OCI-M2 (cell line): ENCODE data around the gene ANP32A.
"Not testable (repeated sequence)": the region's sequence is repeated elsewhere in the genome, so short reads cannot be mapped to it uniquely, and the experiment has no call there.

ENCODE experiments used
- DNase-seq: peaks from one replicate; lab custom pipeline; 2025; ENCODE audit not compliant: unreplicated experiment; lab: John Stamatoyannopoulos, UW

ANP32A gene

DNA sequence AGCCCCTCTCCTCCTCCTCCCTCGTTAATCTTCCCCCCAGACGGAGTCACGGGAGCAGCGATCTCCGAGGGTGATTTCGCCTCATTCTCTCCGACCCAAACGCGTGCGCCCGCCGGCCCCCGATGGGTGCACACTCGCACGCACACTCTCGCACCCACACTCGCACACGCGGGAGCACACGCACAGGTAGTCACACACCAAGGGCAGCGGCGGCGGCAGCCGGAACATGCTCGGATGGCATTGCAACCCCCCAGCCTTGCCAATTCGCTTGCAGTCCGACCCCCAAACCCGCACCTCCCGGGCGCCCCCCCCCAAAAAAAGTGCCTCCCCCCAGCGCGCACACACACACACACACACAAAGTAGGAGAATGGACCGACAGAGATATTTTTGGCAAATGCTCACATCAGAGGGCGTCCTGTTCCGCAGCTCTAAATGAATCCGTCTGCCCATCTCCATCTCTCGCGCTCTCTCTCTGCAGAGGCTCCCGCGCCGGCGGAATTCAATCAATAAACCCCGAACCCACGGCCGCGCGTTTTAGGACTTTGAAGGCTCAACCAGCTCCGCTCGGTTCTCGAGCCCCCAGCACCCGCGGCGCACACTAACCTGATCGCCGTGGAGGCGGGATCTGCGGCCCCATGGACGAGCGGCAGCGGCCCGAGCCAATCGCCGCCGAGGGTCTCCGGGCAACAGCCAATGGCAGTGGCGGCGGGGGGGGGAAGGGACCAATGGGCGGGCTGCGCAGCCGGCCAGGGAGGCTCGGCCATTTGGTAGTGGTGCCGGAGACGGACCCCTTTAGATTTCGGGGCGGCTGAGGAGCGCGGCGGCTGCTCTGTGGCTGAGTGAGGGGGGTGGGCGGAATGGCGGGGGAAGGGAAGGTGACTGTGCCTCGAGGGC lies at the start of gene ANP32A:
Gene ANP32A, minus strand, starts transcription at position 601 of the 895 bp plus-strand sequence. Its CDS starts 144 bp downstream, at position 457.
- peak; percentile 34 for DNase-seq

- DNase-seq = no peak
These were observed 47.6 kb upstream of the ANP32A start for GRCh38 chr15:68868296-68868695.

DNA sequence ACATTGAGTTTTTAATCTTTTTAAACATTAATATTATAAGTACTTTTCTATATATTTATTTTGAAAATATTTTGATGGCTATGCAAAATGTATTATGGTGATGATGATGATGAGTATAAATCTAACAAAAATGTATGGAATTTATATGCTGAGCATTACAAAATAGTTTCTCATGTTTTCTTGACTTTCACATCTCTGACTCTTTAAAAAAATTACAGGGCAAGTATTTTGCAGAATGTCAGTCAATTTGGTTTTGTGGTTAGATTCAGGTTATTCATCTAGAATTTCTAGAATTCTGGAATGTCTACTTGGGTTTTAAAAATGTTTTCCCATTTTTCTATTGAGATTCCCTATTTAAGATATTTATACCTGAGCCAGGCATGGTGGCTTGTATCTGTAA lies 41.7 kb upstream of the ANP32A start:
- no peak for DNase-seq

DNA sequence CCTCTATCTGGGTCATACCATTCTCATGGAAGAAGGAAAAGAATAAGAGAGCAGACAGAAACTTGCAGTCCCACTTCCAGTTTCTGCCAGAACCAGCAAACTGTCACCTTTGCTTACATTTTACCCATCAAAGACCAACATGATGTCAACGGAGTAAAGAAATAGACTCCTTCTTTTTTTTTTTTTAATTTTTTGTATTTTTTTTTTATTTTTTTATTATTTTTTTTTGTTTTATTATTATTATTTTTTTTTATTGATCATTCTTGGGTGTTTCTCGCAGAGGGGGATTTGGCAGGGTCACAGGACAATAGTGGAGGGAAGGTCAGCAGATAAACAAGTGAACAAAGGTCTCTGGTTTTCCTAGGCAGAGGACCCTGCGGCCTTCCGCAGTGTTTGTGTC lies 38.0 kb upstream of the ANP32A start:
- DNase-seq = not testable (repeated sequence)

DNA sequence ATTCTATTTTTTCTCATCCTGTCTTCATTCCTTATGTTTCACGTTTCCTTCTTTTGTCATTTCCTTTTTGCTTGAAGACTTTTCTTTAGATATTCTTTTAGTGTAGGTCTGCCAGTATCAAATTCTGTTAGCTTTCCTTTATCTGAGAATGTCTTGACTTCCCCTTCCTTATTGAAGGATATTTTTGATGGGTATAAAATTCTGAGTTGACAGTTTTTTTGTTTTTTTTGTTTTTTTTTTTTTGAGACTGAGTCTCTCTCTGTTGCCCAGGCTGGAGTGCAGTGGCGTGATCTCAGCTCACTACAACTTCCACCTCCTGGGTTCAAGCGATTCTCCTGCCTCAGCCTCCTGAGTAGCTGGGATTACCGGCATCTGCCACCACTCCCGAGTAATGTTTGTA lies 36.7 kb upstream of the ANP32A start:
- not testable (repeated sequence) for DNase-seq

GRCh38 chr15:68852461-68852860 lies 31.8 kb upstream of the ANP32A start:
- DNase-seq = no peak

- DNase-seq = no peak
These were observed 31.3 kb upstream of the ANP32A start for GRCh38 chr15:68851971-68852370.

DNA sequence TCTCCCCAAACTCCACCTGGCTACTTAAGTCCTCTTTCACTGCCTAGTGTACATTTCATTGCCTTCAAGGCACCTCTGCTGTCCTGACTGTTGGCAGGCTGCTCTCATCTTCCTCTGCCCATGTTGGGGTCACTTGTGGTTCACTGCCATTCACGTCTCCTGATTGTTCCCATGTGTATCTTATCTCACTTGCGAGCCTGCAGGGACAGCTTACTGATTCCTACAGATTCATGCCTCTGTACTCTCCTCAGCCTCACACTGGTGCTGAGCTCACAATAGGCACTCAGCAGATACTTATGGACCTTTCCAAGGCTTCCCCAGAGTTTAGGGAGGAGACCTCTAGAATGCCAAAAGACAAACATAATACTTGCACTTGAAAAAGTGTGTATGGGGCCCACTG lies 28.8 kb upstream of the ANP32A start:
- no peak for DNase-seq

- DNase-seq = no peak
These were observed 26.2 kb upstream of the ANP32A start for GRCh38 chr15:68846851-68847439.

GRCh38 chr15:68844856-68845550 lies 24.3 kb upstream of the ANP32A start:
- DNase-seq = no peak

DNA sequence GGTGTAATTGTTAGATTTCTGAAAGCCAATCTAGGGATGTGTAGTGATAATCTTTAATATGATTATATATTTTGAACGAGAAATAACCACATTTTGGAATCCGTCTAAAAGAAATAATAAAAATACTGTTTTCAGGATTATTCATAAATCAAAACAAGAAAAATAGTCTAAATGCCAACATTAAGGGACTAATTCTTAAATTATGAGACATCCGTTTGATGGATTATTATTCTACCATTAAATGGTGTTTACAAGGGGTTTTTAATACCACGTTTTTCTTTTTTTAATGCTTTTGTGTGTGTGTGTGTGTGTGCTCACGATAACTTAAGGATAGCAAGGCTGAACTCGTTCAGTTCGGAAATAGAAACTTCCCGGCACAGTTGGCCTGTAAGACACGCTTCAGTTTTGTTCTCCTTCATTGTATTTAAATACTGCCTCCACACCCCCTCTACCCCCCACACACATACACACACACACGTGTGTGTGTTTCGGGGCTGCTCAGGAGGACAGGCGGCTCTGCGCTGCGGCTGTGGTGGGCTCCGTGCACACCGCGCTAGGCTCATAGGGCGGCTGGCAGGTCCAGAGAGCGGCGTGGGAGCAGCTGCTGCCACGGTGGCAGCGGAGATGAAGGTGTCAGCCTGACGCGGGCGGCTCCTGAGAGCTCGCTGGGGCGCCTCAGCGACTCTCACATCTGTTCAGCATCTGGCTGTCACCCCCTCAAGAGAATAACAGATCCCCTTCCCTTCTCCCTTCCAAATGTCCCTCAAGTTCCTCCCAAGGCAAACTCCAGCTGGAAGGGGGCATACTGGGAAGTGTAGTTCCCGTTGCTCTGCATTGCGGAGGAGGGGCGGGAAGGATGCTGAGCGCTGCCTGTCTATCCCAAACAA lies 23.0 kb upstream of the ANP32A start:
- no peak for DNase-seq

DNA sequence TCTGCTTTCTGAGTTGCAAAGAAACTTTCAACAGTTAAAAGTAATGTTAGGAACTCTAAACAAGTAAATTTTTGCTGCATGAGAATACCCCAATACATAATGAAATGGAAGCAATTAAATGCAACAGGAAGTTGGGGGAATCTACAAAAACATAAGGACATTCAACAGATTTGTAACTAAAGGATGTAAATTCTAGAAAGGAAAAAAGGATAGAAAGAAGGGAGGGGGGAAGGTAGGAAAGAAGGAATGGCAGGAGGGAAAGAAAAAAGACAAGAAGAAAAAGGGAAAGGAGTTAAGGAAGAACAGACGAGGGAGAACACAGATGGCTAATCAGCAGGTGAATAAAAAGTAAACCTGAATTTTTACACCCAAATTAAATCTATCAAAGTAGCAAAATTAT lies 22.3 kb upstream of the ANP32A start:
- DNase-seq = no peak

- no peak for DNase-seq
These were observed 13.7 kb upstream of the ANP32A start for GRCh38 chr15:68834346-68834745.

DNA sequence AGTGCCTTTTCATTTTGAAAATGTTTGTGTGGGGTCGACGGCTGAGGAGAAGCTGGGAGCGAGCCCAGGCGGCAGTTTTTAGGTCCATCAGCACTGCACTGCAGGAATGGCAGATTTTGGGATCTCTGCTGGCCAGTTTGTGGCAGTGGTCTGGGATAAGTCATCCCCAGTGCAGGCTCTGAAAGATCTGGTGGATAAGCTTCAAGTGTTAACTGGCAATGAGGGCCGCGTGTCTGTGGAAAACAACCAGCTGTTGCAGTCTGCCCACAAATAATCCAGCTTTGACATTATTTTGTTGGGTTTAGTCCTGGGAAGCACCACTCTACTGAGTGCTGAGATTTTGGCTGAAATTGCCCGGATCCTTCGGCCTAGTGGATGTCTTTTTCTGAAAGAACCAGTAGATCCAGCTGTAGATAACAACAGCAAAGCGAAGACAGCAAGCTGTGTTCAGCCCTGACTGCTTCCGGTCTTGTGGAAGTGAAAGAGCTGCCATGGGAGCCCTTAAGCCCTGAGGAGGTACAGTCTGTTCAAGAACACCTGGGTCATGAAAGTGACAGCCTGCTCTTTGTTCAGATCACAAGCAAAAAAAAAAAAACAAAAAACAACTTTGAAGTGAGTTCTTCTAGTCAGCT lies 13.1 kb upstream of the ANP32A start:
- no peak for DNase-seq

GRCh38 chr15:68830141-68830785 lies 9.6 kb upstream of the ANP32A start:
- DNase-seq = no peak

GRCh38 chr15:68829068-68829467 lies 8.4 kb upstream of the ANP32A start:
- no peak for DNase-seq

GRCh38 chr15:68823561-68823960 lies 2.9 kb upstream of the ANP32A start:
- DNase-seq = no peak

- DNase-seq = no peak
These were observed 2.1 kb upstream of the ANP32A start for GRCh38 chr15:68822818-68823217.

- no peak for DNase-seq
These were observed 1.2 kb upstream of the ANP32A start for GRCh38 chr15:68821841-68822381.
